Activated CD8-positive, alpha-beta memory T cell treated with anti-CD3 and anti-CD28 coated beads for 24 hours (primary cell): Measurements from ENCODE around the gene CCL21.
A peak's percentile ranks its signal among the peaks of the same experiment; 100 is the strongest.

ENCODE experiments used
- DNase-seq: peaks from one replicate; pipeline ENCODE4 v3.0.0-alpha.2; 2020

CCL21 gene

GRCh38 chr9:34665381-34666250 is 44.3 kb downstream of the CCL21 start:
- DNase-seq: peak; percentile 90

DNA sequence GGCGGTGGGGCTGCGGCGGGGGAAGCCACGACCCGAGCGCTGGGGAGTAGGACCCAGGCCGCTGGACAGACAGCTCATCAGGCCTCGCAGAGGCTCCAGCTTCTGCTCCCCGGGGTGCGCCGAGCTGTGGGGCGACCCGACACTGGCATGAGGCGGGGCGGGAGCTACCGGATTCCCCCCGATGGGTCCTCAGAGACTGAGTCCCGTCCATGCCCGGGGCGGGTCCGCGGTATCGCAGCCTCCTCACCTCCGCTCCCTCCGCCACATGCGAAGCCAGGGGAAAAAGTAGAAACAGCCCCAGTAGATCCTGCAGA is 44.9 kb downstream of the CCL21 start:
- DNase-seq: no peak

GRCh38 chr9:34664281-34665066 is 45.5 kb downstream of the CCL21 start:
- DNase-seq: peak; percentile 77

DNA sequence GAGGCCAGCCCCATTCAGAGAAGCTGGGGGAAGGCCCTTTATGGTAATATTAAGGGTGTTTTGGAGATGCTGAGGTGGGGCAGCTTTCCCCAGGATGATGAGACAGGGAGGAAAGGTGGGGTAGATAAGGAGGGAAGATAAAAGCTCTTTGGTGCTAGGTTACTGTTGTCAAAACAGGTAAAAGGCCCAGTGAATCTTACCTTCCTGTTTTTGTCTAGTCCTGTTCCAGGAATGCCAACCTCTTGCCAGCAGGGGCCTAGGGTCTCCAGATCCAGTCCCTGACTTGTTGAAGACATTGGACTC is 46.7 kb downstream of the CCL21 start:
- DNase-seq: no peak

GRCh38 chr9:34662526-34663302 is 47.2 kb downstream of the CCL21 start, which contains the start of gene CCL27:
TSS of gene CCL27 (minus strand) at chr9:34662657. CDS start at chr9:34662633, 24 bp downstream.
- DNase-seq: no peak

GRCh38 chr9:34659592-34660253 is 50.2 kb downstream of the CCL21 start:
- DNase-seq: no peak
